Coronary artery (tissue), 2 donors: ENCODE measurements around the gene FANCE.

Experiments
- DNase-seq: peaks from one replicate; pipeline ENCODE4 v3.0.0-alpha.2; 2017; ENCODE audit warnings: low spot score
- H3K27ac ChIP-seq, 2 donors: fragments of 200-600 bp; sonication (generic); one replicate each; pipeline ENCODE4 v1.5.1; 2016 to 2019
- H3K4me3 ChIP-seq: fragments of 200-600 bp; sonication (generic); 2 replicates; pipeline ENCODE4 v1.5.1; 2016; ENCODE audit warnings: mild to moderate bottlenecking, moderate library complexity
- CTCF ChIP-seq: fragments of 200-600 bp; sonication (generic); IDR thresholded peaks from one replicate; pipeline ENCODE4 v1.5.1; 2019; ENCODE audit warnings: antibody characterized with exemption

Gene FANCE

GRCh38 chr6:35468980-35469750 is 17.0 kb downstream of the FANCE start:
- TF ChIP-seq CTCF, result no peak
- Histone ChIP-seq H3K27ac (peak overlapping the region; percentile 92), H3K4me3 (peak overlapping the region; percentile 88)
- peak; percentile 84 for DNase-seq

- H3K4me3 ChIP-seq, result peak overlapping the region; percentile 88
- no peak for DNase-seq
Measured at GRCh38 chr6:35469751-35470662, 17.9 kb downstream of the FANCE start.

GRCh38 chr6:35470663-35471120 is 18.6 kb downstream of the FANCE start:
- Histone ChIP-seq H3K4me3 (peak overlapping the region; percentile 88), H3K27ac (peak overlapping the region; percentile 92)
- no peak for DNase-seq
- TF ChIP-seq CTCF, result no peak

More at GRCh38 chr6:35469751-35470662, 17.9 kb downstream of the FANCE start:
- no peak for TF ChIP-seq CTCF
- H3K27ac ChIP-seq, result peak overlapping the region; percentile 92

GRCh38 chr6:35471836-35472345 is 19.8 kb downstream of the FANCE start:
- Histone ChIP-seq H3K27ac (peak overlapping the region in 1 of 2 donors; percentile 49), H3K4me3 (no peak overlapping the region)
- DNase-seq, result no peak
- TF ChIP-seq CTCF, result no peak

- Histone ChIP-seq H3K27ac (peak overlapping the region in 1 of 2 donors; percentile 25), H3K4me3 (no peak overlapping the region)
- TF ChIP-seq CTCF, result no peak
- no peak for DNase-seq
Measured at GRCh38 chr6:35473075-35473849, 21.1 kb downstream of the FANCE start.

- DNase-seq, result no peak
- peak overlapping the region in 1 of 2 donors; percentile 16 for H3K27ac ChIP-seq
- no peak for TF ChIP-seq CTCF
- H3K4me3 ChIP-seq, result no peak overlapping the region
Measured at GRCh38 chr6:35473850-35474130, 21.7 kb downstream of the FANCE start.
